Keratinocyte (primary cell): Measurements from ENCODE around the gene CPTP. TPM values are rescaled to one million over a fixed set of nuclear protein-coding genes. Genes with fewer than 3 reads are reported as not detected.

Experiments
- DNase-seq: peaks from one replicate; pipeline ENCODE4 v3.0.0-alpha.2; 2011; ENCODE audit warnings: low read depth, missing footprints, low spot score
- FAIRE-seq: peaks from 2 replicates; lab custom pipeline; 2011; peaks lifted over from hg19 to GRCh38; lab: Jason Lieb, UNC
- H2AFZ ChIP-seq: 2 replicates; pipeline ENCODE4 v1.6.0; 2012; ENCODE audit warnings: low read length, control low read depth, inconsistent platforms; ENCODE audit not compliant: control insufficient read depth
- H3K27ac ChIP-seq: 2 replicates; pipeline ENCODE4 v1.5.1; 2011; ENCODE audit warnings: low read length; ENCODE audit not compliant: control insufficient read depth, insufficient read depth
- H3K27me3 ChIP-seq: 3 replicates; pipeline ENCODE4 v1.6.0; 2011; ENCODE audit warnings: low read length; ENCODE audit not compliant: control insufficient read depth, insufficient read depth; ENCODE audit errors: extremely low read depth
- H3K36me3 ChIP-seq, 2 experiments: 2 replicates in 1 of 2; 3 replicates in 1 of 2; pipeline ENCODE4 v1.5.1; 2011; ENCODE audit warnings: low read length in 2 of 2, mild to moderate bottlenecking in 1 of 2; ENCODE audit not compliant: control insufficient read depth in 2 of 2, insufficient read depth in 2 of 2; ENCODE audit errors: extremely low read depth in 1 of 2
- H3K4me1 ChIP-seq: 3 replicates; pipeline ENCODE4 v1.5.1; 2011; ENCODE audit warnings: low read length; ENCODE audit not compliant: control insufficient read depth, insufficient read depth; ENCODE audit errors: extremely low read depth
- H3K4me2 ChIP-seq: 3 replicates; pipeline ENCODE4 v1.6.0; 2011; ENCODE audit warnings: low read depth, low read length; ENCODE audit not compliant: control insufficient read depth, insufficient read depth; ENCODE audit errors: extremely low read depth
- H3K4me3 ChIP-seq, 3 experiments: fragments of 200-600 bp in 1 of 3; sonication (generic) in 1 of 3; 2 replicates in 2 of 3; 3 replicates in 1 of 3; pipeline ENCODE4 v1.5.1; 2011 to 2016; ENCODE audit warnings: low read length in 3 of 3, mild to moderate bottlenecking in 3 of 3, control low read depth in 2 of 3, inconsistent platforms in 1 of 3, low read depth in 1 of 3, mixed read lengths in 1 of 3, mixed run types in 1 of 3, moderate library complexity in 1 of 3; ENCODE audit not compliant: control insufficient read depth in 2 of 3, insufficient read depth in 2 of 3; ENCODE audit errors: extremely low read depth in 1 of 3
- H3K79me2 ChIP-seq: 2 replicates; pipeline ENCODE4 v1.6.0; 2012; ENCODE audit warnings: low read length; ENCODE audit not compliant: control insufficient read depth, insufficient read depth
- H3K9ac ChIP-seq: 3 replicates; pipeline ENCODE4 v1.6.0; 2011; ENCODE audit warnings: low read length; ENCODE audit not compliant: control insufficient read depth, insufficient read depth; ENCODE audit errors: extremely low read depth
- H3K9me1 ChIP-seq: 3 replicates; pipeline ENCODE4 v1.6.0; 2011; ENCODE audit warnings: low read length; ENCODE audit not compliant: control insufficient read depth, insufficient read depth; ENCODE audit errors: extremely low read depth
- H3K9me3 ChIP-seq: 2 replicates; pipeline ENCODE4 v1.5.1; 2012; ENCODE audit warnings: low read depth, low read length; ENCODE audit not compliant: control insufficient read depth
- H4K20me1 ChIP-seq: 3 replicates; pipeline ENCODE4 v1.6.0; 2011; ENCODE audit warnings: low read length; ENCODE audit not compliant: control insufficient read depth, insufficient read depth; ENCODE audit errors: extremely low read depth
- EZH2 ChIP-seq: IDR thresholded peaks from one replicate; pipeline ENCODE4 v1.6.1; 2012; ENCODE audit warnings: inconsistent platforms, mild to moderate bottlenecking, low read length, moderate library complexity
- dilution Hi-C: fragments of 300-500 bp; cut with MboI; formaldehyde crosslinking; loops from one replicate; pipeline ENCODE4 v1.7.0; 2020; ENCODE audit warnings: low sequenced_read_pairs; ENCODE audit not compliant: extremely low pct_ligation_motif_present
- polyA plus RNA-seq, 5 experiments: library from polyadenylated mRNA; depleted of rRNA in 3 of 5; stranded (reverse) in 3 of 5; stranded (forward) in 1 of 5; unstranded in 1 of 5; fragments of >200 nt; gene quantifications; 1 replicate in 1 of 5; 2 replicates in 3 of 5; 3 replicates in 1 of 5; pipeline versions ENCODE4 v1.2.1 to v1.2.3, GENCODE V29; 2011 to 2012; ENCODE audit warnings: missing spikeins in 2 of 5, low read depth in 1 of 5, low replicate concordance in 1 of 5
- TF ChIP-seq, protein P1 (sequence below), 3 experiments: IDR thresholded peaks in 1 of 3; conservative IDR thresholded peaks in 1 of 3; optimal IDR thresholded peaks in 1 of 3; 2 replicates in 2 of 3; 3 replicates in 1 of 3; pipeline versions ENCODE3 to v1.5.1; 2011; ENCODE audit warnings: low read length in 3 of 3, mild to moderate bottlenecking in 3 of 3, moderate library complexity in 2 of 3, control low read depth in 1 of 3, inconsistent platforms in 1 of 3; ENCODE audit not compliant: insufficient read depth in 2 of 3; ENCODE audit errors: extremely low read depth in 1 of 3

CPTP gene
- polyA plus RNA-seq, 1 donor (not counting 4 experiments of a cell fraction or from before 2014, with no cell fraction given): 5.8 TPM

DNA sequence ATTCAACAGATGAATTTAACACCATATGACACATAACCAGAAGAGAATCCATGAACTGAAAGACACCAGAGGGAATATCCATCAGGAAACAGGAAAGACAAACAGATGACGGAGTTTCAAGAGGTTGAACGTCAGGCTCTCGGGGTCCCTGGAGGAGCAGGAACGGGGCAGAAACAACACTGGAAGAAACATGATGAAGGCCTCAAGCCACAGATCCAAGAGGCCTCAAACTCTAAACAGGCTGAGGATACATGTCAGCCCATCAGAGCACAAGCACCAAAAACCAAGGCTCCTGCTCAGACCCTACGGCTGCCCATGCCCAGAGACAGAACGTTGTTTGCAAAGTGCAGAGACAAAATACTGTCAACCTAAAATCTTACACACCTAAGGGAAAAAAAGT lies 7.2 kb upstream of the CPTP start:
- Histone ChIP-seq H3K79me2 (peaks cover 55% of the 10 kb centered on the region), H3K4me3 (no peak overlapping the region), H3K27ac (peak overlapping the region; percentile 52), H4K20me1 (peaks cover 18% of the 10 kb centered on the region), H2AFZ (no peak overlapping the region), H3K4me1 (peaks cover 16% of the 10 kb centered on the region), H3K4me2 (peak overlapping the region; percentile 56), H3K9me3 (no peaks in the 10 kb centered on the region), H3K9me1 (no peaks in the 10 kb centered on the region), H3K36me3 (peaks cover 35 to 36% of the 10 kb centered on the region in 2 experiments), H3K27me3 (no peaks in the 10 kb centered on the region), H3K9ac (no peak overlapping the region)
- no peak for TF ChIP-seq EZH2
- TF ChIP-seq, protein P1, sequence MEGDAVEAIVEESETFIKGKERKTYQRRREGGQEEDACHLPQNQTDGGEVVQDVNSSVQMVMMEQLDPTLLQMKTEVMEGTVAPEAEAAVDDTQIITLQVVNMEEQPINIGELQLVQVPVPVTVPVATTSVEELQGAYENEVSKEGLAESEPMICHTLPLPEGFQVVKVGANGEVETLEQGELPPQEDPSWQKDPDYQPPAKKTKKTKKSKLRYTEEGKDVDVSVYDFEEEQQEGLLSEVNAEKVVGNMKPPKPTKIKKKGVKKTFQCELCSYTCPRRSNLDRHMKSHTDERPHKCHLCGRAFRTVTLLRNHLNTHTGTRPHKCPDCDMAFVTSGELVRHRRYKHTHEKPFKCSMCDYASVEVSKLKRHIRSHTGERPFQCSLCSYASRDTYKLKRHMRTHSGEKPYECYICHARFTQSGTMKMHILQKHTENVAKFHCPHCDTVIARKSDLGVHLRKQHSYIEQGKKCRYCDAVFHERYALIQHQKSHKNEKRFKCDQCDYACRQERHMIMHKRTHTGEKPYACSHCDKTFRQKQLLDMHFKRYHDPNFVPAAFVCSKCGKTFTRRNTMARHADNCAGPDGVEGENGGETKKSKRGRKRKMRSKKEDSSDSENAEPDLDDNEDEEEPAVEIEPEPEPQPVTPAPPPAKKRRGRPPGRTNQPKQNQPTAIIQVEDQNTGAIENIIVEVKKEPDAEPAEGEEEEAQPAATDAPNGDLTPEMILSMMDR (optimal IDR thresholded peaks at IDR 0.05 in 1 of 3, IDR thresholded peaks at IDR 0.05 in 1 of 3, conservative IDR thresholded peaks at IDR 0.05 in 1 of 3; ENCODE audit: extremely low read depth in 1 of 3, insufficient read depth in 2 of 3, low read length in 3 of 3): no peak
- dilution Hi-C loops: no loop called here
- FAIRE-seq (no peak), DNase-seq (no peak)

DNA sequence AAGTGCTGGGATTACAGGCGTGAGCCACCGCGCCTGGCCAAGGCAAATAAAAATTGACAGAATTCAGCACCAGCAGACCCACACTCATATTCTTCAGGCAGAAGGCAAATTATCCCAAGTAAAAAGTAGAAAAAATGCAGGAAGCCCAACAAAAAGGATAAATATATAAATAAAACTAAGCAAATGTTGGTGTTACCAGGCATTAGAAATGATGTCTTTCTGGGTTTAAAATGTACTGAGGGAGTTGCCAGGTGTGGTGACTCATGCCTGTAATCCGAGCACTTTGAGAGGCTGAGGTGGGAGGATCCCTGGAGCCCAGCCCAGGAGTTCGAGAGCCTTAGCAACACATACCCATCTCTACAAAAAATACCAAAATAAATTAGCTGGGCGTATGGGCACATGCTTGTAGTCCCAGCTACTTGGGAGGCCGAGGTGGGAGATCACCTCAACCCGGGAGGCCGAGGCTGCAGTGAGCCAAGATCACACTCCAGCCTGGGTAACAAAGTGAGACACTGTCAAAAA lies 6.4 kb upstream of the CPTP start:
- Histone ChIP-seq H3K9ac (peak overlapping the region; percentile 8), H3K9me1 (no peaks in the 10 kb centered on the region), H3K4me3 (no peak overlapping the region), H3K9me3 (no peaks in the 10 kb centered on the region), H3K4me2 (peak overlapping the region; percentile 56), H3K79me2 (peaks cover 56% of the 10 kb centered on the region), H4K20me1 (peaks cover 13% of the 10 kb centered on the region), H2AFZ (no peak overlapping the region), H3K27ac (peak overlapping the region; percentile 57), H3K4me1 (peaks cover 21% of the 10 kb centered on the region), H3K36me3 (peaks cover 34 to 37% of the 10 kb centered on the region in 2 experiments), H3K27me3 (no peaks in the 10 kb centered on the region)
- peak; percentile 93 for FAIRE-seq
- dilution Hi-C loops: no loop called here
- no peak for DNase-seq
- TF ChIP-seq, protein P1 (optimal IDR thresholded peaks at IDR 0.05 in 1 of 3, IDR thresholded peaks at IDR 0.05 in 1 of 3, conservative IDR thresholded peaks at IDR 0.05 in 1 of 3; ENCODE audit: extremely low read depth in 1 of 3, insufficient read depth in 2 of 3, low read length in 3 of 3): no peak
- no peak for TF ChIP-seq EZH2
